ENCODE measurements around the gene LHX1.

- TF ChIP-seq CTCF (IDR thresholded peaks at IDR 0.05) (no peak), POLR2A (IDR thresholded peaks at IDR 0.05) (no peak)
Observed at GRCh38 chr17:36977568-36977967, 40.3 kb downstream of the LHX1 start.
